DOHH2 (cell line): ENCODE data around the gene LBX2.

ENCODE experiments used
- EZH2phosphoT487 ChIP-seq: fragments of 200-600 bp; sonication (generic); IDR thresholded peaks from 2 replicates; pipeline ENCODE4 v1.6.1; 2017; ENCODE audit warnings: borderline replicate concordance, mild to moderate bottlenecking, antibody characterized with exemption, low read length, moderate library complexity, mixed read lengths
- TF ChIP-seq, protein P1 (sequence below): fragments of 200-600 bp; sonication (generic); IDR thresholded peaks from one replicate; pipeline ENCODE4 v1.5.1; 2014; ENCODE audit warnings: antibody characterized with exemption, mild to moderate bottlenecking, low read depth, low read length; ENCODE audit not compliant: poor library complexity, severe bottlenecking

DNA sequence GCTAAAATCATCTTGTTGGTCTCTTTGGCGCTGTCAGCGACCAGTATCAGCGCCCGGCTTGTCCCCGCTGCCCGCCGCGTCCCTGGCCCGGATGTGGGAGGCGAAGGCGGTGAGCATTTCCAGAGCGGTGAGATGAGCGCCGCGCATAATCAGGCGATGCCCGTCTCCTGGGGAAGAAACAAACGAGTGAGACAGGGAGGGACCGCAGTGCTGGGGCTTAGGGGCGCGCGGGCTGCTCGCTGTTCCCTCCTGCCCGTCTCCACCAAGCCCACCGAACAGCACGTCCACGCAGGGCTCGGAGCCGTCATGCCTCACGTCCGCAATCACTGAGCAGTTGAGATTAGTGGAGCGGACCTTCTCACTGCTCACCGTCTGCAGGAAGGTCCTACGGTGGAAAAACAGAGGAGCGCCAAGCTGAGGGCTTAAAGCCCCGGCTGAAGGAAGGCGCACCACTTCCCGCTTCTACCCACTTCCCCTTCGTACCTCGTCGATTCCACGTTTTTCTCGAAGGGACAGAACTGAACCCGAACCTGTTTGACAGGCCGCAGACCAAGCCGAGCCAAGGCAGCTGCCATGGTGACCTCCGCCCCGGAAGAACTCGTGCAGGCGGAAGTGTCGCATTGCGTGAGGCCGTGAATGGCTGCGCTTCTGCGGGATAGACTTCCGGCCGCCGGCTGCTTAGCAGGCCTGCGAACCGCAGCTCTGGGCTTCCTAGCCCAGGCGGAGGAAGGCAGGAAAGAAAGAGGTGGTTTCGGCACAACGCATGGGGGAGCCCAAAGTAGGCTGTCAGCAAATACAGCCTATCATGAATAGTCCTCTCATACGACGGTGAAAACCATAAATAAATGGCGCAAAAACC lies 27.1 kb downstream of the LBX2 start, which contains the start of gene MRPL53:
- TF ChIP-seq, protein P1, sequence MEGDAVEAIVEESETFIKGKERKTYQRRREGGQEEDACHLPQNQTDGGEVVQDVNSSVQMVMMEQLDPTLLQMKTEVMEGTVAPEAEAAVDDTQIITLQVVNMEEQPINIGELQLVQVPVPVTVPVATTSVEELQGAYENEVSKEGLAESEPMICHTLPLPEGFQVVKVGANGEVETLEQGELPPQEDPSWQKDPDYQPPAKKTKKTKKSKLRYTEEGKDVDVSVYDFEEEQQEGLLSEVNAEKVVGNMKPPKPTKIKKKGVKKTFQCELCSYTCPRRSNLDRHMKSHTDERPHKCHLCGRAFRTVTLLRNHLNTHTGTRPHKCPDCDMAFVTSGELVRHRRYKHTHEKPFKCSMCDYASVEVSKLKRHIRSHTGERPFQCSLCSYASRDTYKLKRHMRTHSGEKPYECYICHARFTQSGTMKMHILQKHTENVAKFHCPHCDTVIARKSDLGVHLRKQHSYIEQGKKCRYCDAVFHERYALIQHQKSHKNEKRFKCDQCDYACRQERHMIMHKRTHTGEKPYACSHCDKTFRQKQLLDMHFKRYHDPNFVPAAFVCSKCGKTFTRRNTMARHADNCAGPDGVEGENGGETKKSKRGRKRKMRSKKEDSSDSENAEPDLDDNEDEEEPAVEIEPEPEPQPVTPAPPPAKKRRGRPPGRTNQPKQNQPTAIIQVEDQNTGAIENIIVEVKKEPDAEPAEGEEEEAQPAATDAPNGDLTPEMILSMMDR = no peak
- TF ChIP-seq EZH2phosphoT487 = no peak
